DMS53 (cell line): ENCODE measurements around the gene MYO1G.

Source experiments
- DNase-seq: peaks from one replicate; lab custom pipeline; 2025; lab: John Stamatoyannopoulos, UW

MYO1G gene

DNA sequence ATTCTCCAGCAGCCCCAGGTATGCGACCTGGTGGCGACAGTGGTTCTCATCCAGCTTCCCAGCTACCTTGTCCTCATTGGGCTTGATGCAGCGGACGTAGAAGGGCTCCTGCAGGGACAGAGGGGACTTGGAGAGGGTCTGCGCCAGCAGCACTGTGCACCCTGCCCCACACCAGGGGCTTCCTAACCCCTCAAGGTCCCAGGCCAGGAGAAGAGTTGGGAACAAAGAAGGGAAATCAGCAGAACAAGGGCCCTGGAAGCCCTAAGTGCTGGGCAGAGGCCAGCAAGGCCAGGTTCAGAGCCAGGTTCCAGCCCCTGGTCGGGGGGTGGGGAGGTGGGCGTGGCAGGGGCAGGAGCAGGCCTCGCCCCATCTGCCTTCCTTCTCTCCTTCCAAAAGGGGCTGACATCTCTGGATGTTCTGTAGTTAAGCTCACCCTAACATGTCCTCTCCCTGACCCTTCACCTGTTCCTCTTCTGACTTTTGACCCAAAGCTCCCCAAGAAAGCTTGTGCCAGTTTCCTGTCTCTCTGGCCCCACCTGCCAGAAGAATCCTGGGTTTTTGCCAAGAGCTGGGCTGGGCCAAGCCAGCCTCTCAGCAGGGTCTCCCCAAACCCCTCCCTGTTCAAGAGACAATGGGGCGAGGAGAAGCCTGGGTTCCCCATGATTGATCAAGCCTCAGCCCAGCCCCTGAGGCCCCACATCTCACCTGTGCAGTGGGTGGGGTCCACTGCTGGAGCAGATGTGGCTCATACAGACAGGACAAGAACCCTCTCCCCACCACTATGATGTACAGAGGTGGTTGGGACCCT, 11.9 kb downstream of the MYO1G start:
- no peak for DNase-seq

DNA sequence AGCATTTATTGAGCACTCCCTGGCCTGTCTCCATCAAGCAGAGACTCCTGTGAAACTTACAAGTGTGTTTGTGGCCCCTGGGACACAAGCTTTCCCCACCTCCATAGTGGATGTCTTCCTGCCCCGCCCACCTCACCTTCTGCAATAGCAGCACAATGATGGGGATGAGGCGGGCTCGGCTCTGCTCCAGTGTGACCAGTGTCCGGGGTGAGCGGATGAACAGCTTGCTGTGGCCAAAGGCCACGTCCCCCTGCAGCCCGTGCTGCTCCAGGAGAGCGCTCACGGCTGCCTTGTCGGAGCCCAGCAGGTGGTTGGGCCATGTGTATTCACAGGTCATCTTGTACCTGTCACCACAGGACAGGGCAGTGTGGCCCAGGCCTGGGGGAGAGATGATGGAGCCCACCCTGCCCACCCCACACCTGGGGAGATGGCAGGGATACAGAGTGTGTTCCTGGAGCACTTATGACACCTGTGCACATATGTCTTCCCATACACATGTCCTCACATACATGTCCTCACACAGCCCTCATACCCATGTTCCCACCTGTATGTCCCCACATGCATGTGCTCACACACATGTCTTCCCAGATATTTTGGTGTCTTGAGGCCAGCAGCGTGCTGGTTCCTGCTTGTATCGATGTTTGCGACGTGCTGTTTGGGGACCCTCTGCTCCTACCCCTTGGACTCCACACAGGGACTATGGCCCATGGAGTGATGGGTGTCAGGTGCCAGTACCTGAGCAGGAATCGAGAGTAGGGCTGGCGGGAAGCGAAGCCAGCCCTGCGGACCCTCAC, 12.7 kb downstream of the MYO1G start:
- DNase-seq: no peak

DNA sequence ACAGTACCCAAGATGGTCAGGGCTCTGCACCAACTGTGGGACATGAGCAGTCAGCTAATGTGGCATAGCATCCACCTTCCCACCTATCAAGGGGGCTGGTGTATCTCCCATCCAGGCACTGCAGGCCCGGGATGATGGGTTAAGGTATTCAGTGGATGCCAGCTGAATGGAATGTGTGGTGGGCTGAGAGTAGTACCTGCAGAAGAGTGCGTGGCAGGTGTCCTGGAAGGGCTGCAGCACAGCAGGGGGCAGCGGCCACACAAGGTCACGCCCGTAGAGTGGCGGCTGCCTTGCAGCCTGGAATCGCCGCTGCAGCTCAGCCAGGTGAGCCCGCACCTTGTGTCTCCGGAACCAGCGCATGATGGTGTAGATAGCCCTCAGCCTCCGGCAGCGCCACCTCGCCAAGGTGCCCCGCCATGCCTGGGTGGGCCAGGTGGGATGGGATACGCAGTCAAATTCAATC, 13.3 kb downstream of the MYO1G start:
- no peak for DNase-seq

DNA sequence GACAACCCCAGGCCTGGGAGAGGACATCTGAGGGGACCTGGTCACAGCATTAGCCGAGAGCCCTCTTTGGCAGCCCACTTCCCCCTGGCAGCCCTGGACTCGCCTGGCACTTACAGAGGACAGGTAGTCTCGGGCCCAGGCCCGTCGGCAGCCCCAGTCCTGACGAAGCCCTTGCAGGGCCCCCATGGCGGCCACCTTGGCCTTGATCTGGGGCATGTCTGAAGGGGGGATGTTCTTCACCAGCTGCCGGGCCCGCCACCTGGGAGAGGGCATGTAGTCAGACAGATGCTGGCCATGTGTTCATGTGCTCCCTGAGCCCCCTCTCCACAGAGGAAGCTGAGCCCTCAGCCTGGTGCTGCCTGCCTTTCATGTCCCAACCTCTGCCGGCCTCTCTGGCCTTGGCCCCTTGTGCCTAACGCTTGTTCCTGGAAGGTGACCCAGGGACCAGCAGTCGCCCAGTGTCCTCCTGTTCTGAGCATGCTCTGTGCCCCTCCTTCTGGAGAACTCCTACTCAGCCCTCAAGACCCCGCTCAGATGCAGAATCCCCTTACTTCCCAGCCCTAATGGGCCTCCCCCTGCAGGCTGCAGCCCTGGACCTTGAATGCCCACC, 13.9 kb downstream of the MYO1G start:
- no peak for DNase-seq

DNA sequence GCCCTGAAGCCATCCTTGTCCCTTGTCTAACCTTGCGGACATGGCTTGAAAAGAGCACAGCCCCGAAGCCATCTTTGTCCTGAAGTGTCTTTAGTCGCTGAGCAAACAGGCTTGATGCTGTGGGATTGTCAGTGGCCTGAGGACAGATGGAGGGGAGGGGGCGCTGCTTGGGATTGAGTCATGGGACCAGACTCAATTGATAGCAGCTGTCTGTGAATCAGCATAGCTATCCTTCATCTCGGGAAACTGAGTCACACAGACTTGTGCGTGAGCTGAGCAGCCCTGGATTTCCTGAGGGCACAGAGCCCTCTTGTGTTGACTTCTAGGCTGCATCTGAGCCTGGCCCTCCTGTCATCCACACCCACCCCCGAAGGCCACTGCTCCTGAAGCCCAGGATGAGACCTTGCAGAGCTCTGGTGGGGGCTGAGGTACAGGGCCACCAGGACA, 14.4 kb downstream of the MYO1G start:
- peak; percentile 36 for DNase-seq

DNA sequence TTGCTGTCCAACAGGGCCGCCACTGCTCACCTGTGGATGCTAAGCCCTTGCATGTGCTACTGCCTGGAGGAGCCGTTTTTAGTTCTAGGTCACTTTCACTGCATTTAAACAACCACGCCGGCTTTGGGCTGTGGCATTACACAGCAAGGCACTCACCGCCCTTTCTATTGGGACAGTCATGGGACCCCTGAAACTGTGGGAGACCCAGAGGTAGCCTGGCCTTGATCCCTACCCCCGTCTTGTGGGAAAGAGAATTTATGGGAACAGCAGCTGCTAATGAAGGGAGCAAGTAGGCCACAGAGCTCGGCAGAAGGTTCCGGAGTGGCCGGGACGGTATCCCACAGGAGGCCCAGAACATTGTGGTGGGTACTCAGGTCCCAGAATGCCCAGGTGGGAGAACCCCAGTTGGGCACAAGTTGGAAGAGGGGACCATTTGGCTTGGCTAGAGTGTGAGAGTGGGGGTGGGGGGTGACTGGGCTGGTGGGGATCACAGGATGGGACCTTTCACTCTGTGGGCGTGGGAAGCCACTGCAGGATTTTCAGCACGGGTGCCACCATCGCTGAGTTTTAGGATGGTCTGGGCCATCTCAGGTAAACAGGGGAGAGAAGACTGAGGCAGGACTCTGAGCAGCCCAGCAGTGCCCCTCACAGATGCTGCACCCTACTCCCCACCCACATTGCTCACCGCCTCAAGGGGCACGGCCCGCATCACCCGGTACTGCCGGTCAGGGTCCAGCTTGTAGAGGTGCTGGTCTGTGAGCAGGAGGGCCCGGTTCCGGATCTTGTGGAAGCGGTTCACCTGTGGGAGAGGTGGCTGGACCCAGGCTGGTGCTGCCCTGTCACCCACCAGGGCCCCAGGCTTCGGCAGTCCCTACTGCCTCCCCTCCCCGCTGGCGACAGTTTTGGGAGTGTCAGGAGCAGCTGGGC, 15.2 kb downstream of the MYO1G start:
- DNase-seq: no peak

DNA sequence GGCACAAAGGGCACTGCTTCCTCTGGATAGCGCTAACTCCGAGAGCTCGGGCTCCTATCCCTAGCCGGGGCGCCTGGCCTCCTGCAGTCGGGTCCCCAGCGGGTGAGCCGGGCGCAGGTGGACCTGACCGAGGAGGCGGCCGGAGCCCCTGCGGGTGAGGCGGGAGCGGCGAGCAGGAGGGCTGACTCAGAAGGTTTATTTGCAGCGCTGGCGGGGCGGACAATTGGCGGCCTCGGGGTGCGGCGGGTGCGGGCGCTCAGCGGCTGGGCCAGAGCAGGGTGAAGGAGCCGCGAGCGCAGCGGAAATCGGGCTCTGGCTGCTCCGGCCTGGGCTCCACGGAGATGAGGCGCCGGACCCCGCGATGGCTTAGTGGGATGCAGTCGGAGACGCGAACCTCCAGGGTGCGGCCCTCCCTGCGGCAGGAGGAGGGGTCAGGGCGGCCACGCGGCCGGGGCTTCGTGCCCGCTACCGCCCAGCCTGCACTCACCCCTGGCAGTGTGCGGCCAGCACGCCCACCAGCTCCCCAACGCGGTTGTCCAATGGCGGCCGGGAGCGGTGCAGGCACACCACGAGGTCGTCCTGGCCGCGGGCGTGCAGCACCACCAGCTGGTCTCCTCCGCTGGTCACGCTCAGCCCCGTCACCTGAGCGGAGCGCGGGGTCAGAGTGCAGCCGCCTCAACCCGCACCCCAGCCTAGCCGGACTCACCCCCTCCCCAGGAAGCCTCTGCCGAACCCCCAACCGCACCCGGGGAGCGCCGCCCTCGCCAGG, 16.1 kb downstream of the MYO1G start:
- DNase-seq: no peak

DNA sequence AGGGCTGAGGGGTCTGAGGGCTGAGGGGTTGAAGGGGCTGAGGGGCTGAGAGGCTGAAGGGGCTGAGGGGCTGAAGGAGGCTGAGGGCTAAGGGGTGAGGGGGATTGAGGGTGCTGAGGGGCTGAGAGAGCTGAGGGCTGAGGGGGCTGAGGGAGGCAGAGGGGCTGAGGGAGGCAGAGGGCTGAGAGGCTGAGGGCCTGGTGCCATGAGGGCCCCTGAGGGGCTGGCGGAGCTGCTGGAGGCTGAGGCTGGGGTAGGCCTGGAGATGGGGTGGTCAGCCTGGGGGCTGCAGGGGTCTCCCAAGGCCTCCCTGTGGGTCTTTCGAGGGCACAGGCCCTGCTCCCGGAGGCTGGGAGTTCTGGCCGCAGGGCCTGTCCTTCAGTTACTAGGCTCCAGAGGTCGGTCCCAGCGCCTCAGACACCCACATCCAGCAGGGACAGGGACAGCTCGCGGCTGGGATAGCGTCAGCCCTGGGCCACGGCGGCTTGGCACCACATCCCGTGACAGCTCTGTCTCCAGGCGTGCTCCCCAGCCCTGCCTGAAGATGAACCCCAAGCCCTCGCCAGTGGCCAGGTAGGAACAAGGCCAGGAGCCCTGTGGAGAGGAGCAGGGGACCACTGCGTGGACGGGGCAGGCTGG, 16.9 kb downstream of the MYO1G start:
- peak; percentile 32 for DNase-seq

DNA sequence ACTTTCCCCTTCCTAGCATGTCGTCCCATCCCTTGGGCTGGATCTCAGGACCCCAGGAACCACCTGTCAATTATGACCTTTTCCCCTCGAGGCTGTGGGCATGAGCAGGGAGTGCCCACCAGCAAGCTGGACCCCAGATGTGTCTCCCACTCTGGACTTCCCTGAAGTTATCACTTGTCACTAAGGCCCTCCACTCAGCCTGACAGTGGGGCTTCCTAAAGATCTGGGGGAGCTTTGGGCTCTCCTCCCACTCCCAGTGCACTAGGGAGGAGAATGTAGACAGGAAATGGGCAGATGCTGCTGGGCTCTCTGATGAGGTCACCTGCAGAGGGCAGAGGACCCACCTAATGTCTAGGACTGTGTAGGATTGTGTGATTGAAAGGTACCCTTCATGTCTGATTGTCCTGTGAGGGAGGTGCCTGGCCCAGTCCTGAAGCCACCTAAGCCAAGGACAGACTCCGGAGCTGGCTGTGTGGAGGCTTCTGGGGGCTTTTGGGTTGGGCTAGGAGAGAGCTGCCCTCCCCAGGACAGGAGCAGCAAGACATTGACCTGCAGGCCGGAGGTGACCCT, 18.7 kb downstream of the MYO1G start:
- peak; percentile 31 for DNase-seq

DNA sequence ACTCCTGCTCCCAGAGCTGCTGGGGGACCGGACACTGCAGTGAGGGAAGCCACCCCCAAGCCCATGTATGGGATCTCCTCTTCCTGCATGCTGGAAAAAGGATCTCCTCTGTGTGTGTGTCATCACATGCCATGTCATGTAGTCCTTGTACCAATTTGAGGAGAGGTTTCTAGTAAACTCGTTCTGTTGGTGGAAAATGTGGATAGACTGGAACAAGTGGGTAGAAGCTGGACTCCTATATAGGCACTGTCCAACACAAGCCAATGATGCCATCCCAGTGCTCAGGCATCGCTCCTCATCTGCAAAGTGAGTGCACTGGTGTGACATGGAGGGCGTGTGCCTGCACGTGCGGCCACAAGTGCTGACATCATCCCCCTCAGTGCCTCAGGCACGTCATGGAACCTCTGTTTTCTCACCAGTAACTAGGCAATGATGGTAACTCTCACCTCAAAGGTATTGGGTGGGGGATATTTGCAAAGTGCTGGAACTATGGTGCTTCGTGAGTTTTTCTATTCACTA, 19.3 kb downstream of the MYO1G start:
- peak; percentile 50 for DNase-seq

DNA sequence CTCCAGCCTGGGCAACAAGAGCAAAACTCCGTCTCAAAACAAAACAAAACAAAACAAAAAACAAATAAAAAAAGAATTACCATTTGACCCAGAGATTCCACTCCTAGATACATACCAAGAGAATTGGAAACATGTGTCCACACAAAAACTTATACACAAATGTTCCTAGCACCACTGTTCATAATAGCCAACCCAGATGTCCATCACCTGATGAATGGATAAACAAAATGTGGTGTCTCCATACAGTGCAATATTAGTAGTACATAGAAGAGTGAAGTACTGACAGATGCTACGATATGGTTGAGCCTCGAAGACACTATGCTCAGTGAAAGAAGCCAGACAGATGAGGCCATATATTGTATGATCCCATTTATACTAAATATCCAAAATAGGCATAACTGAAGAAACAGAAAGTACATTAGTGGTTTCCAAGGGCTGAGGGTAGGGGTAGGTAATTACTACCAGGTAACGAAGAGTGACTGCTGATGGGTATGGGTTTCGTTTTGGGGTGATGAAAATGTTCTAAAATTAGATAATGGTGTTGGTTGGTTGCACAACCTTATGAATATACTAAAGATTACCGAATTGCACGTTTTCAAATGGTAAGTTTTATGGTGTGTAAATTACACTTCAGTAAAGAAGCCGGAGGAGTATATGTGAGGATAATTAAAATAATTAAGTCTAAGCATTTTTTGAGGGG, 20.0 kb downstream of the MYO1G start:
- no peak for DNase-seq

DNA sequence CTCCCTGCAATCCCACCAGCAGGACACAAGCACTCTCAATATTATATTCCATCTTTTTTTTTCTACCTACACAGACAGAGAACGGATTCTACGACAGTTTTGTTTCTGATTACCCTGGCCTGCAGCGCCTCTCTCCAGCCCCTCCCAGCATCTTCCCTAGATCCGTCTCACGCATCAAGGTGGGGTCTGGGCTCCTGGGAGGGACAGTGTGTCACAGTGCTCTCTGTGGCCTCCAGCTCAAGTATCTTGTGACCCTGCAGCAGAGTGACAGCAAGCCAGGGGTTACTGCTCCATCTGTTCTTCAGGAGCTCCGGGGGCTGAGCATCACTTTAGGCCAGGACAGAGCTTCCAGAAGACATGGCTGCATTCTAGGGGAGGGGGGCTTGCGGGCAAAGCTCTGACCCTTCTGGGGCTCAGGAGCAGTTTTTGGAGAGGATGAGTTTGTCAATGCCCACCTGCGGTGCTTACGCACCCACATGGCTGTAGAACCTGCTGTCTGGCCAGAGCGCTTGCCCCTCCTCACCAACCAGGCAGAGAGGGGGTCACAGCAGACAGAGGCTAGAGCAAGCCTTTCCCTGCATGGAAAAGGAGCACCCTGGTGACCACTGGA, 22.6 kb downstream of the MYO1G start:
- no peak for DNase-seq

DNA sequence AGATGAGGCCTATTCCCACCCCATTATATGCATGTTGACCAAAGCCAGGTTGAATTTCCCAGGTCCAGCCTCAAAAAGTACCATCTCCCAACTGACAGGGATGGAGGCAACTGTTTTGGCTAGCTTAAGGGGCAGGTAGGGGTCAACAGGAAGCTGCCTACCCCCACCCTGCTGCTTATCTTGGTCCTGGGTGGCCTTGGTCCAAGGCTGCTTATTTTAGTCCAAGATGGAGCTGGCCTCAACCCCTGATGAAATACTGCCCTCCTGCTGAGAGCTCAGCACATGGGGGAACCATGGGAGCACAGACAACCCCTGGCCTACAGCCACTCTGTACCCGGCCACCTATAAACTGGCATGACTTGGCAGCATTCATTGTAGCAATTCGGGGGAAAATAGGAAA, 23.1 kb downstream of the MYO1G start:
- no peak for DNase-seq

DNA sequence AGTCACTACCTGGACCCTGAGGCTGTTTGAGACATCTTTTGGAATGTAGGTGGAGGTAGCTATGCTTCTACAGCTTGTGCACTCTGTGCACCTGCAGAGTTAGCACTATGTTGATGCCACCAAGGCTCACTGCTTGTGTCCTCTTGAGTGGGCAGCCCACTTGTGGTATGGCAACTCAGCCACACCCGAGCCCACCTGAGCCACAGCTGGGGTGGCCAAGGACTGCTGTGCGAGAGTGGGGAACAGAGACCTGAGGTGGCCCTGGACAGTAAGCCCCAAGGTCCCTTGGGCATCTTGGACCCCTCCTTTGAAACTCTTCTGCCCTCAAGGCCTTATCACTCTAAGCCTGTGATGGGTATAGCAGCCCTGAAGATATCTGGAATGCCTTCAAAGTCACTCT, 25.7 kb downstream of the MYO1G start:
- DNase-seq: no peak

DNA sequence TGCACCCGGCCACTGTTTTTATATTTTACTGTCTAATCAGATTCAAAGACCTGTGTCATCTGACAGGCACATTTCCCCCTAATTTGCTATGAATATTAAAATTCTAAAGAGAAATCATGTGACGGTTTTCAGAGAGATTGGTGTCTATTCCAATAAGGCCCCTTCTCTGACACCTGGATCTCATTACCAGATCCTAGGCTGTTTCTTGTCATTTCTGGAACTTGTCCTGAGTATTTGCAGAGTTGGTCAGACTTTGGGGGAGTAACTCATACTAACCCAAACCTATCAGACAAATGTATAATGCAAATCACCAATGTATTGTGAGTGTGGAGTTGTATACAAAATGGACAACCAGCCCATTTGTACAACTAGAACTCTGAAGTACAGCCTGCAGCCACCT, 29.5 kb downstream of the MYO1G start:
- DNase-seq: no peak

DNA sequence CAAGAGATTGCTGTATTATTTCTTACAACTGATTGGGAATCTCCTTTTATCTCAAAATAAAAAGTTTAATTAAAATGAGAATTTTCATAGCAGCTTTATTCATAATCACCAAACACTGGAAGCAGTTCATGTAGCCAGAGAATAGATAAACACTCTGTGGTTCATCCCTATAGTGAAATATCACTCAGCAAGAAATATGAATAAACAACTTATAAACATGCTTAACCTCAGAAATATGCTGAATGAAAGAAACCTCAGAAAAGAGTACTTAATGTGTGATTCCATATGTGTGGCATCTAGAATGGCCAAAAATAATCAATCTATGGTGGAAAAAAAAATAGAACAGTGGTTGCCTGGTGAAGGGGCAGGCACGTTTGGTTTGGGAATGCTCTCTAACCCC, 33.3 kb downstream of the MYO1G start:
- no peak for DNase-seq

DNA sequence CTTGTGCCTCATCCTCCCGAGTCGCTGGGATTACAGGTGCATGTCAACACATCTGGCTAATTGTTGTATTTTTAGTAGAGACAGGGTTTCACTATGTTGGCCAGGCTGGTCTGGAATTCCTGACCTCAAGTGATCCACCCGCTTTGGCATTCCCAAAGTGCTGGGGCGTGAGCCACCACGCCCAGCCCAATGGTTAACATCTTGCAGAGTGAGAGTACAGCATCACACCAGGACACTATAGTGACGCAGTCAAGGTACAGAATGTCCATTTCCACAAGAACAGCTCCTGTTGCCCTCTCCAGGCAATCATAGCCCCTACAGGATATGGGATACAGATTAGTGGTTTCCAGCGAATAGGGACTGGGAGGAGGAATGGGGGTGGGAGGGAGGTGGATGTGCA, 34.0 kb downstream of the MYO1G start:
- no peak for DNase-seq

DNA sequence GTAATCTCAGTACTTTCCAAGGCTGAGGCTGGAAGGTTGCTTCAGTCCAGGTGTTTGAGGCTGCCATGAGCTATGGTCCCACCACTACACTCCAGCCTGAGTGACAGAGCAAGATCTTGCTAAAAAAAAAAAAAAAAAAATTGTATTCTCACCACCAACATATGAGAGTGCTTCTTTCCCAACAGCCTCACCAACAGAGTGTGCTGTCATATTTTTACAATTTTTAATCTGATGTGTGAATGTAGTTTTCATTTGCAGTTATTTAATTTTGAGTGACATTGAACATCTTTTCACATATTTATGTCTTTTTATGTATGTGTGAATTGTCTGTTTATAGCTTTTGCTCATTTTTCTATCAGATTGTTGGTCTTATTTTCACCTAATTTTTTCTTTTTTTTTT, 35.2 kb downstream of the MYO1G start:
- no peak for DNase-seq

DNA sequence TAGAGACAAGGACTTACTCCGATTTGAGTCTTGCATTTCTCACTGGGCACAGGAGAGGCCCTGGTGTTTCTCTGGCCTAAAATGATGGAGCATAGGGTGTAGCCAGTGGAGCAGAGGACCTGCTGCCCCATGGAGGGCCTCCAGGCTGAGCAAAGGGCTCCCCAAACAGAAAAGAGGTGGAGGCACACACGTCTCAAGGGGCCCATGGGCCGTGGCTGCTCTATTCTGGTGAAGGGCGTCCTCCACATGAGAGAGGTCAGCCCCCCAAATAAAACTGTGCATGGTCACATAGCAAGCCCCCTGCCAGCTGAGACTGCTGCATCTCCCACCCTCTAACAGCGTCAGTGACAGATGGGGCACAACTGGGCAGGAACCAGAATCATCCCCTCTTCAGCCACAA, 41.4 kb downstream of the MYO1G start:
- no peak for DNase-seq
